HT1080 (cell line): ENCODE results near the gene SMC4. TPM values are rescaled to one million over a fixed set of nuclear protein-coding genes. Genes with fewer than 3 reads are reported as not detected.
"Not testable (repeated sequence)": the region's sequence is repeated elsewhere in the genome, so short reads cannot be mapped to it uniquely, and the experiment has no call there.

ENCODE experiments used
- DNase-seq: peaks from one replicate; pipeline ENCODE4 v3.0.0-alpha.2; 2015; ENCODE audit warnings: low read depth
- total RNA-seq: library from RNA; depleted of rRNA; stranded (reverse); fragments of >200 nt; shearing (Covaris generic); gene quantifications from 2 replicates; pipeline ENCODE4 v1.2.3, GENCODE V29; 2014

Gene SMC4
- total RNA-seq, 1 experiment from 2014 or later = 369 TPM

DNA sequence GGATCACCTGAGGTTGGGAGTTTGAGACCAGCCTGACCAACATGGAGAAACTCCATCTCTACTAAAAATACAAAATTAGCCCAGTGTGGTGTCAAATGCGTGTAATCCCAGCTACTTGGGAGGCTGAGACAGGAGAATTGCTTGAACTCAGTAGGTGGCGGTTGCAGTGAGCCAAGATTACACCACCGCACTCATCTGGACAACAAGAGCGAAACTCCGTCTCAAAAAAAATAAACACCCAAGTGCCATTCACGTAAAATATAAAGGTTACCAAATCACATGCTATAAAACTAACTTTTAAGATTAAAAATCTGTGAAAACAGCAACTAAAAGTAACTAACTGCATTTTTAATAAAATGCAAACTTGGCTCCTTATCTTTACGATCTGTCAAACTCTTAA lies 41.2 kb downstream of the SMC4 start:
- no peak for DNase-seq

- DNase-seq = no peak
These were observed 45.0 kb downstream of the SMC4 start for GRCh38 chr3:160444411-160444810.

- no peak for DNase-seq
These were observed 46.4 kb downstream of the SMC4 start for GRCh38 chr3:160445854-160446253.

DNA sequence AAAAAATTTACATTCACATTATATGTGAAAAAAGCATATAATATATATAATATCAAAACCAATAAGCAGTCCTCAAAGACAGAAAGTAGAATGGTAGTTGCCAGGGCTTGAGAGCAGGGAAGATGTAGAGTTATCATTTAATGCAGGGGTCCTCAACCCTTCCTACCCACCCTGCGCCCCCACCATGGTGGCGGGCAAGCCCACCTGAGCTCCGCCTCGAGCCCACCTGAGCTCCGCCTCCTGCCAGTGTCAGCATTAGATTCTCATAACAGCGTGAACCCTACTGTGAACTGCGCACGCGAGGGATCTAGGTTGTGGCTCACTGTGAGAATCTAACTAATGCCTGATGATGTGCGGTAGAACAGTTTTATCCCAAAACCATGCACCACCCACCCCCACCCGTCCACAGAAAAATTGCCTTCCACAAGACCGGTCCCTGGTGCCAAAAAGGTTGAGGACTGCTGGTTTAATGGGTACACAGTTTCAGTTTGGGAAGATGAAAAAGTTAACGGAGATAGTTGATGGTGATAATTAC lies 47.1 kb downstream of the SMC4 start:
- no peak for DNase-seq

DNA sequence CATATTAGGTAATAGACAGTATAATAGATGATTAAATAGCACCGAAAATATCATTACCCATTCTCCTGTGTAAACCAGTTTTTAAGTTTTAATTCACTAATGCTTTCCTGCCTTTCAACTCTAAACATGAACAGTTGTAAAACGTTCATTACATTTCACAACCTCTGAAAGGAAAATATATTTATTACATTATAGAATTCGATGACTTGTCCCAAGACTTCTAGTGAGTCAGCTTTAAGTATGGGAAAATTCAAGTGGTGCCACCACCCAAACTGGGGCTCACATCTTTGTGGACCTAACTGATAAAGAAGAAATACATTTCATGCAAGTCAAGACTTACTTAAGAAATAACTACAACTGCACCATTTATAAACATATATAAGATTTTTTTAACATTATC lies 48.1 kb downstream of the SMC4 start:
- no peak for DNase-seq

DNA sequence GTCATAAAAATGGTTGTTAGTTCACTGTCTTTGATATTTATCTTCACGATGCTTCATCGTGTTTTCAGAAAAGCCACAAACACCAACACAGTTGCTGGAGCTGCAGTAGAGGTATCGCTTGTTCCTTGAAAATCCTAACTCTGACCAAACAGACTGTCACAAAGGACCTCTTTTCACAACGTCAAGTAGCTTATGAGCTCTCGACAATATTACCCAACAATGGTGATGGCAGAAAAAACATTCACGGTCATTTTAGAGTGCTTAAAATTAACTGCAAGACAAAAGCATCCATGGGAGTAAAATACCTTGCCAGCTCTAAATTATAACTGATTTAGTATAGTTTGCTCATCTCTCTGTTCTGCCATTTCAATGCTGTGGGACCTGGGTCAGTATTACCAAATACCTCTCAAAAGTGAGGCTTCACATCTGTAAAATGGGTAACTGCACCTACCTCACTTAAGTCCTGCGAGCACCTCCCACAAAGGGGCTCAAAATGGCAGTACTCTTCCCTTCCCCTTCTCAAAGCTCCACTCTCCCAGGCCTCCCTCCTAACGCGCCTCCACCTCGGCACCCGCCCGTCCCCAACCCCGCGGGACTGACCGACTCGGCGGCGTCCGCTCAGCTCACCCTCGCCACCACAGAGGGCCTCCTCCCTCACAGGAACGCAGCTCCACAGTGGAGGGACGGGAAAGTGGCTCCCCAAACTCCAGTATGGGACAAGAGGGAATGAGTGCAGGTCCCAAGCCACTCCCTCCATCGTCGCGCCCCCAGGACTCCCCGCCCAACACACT lies 49.6 kb downstream of the SMC4 start:
- no peak for DNase-seq

DNA sequence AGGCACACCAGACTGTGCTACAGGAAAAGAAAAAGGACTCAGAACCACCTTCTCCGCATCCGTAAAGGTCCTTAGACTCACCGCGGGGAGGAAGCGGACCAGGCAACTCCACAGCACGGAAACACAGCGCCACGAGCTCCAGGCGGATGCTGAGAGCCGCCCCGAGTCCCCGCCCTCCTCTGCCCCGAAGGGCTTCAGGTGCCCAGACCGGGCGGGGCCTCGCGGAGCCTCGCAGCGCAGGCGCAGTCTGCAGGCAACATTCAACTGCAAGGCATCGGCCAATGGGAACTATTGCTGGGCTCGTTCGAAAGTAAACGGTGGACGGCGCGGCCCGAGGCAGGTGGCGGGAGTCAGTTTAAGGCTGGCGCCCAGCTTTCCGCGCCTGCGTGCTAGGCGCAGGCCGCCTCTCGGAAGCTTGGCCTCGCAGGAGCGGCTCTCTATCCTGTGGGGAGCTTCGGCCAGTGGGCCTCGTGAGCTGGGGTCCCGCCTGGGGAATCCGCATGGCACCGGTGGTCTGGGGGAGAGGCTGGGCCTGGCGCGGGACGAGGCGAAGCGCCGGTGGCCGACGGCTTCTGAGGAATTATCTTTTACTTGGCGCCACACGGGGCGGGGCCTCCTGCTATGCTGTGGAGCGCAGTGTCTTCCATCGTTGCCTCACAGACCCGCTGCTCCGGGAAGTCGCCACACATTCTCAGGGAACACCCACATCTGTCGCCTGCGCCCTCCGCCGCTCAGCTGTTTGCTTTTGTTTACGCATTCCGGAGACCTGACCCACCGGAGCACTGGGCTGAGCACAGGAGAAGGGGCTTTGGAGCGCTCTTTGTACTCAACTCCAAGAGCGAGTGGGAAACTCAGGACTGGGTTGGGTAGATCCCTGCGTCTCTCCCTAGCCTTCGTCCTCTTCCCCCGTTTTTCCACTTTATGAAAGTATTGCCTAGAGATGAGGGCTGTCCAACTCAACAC lies 50.5 kb downstream of the SMC4 start, which contains the start of gene TRIM59:
TRIM59 (minus strand) TSS at position 151 of the 963 bp plus-strand sequence. CDS start 10,603 bp downstream, outside the sequence.
- peak; percentile 92 for DNase-seq

- peak; percentile 55 for DNase-seq
These were observed 51.4 kb downstream of the SMC4 start for GRCh38 chr3:160450846-160451245.

GRCh38 chr3:160451602-160452001 lies 52.2 kb downstream of the SMC4 start:
- no peak for DNase-seq

DNA sequence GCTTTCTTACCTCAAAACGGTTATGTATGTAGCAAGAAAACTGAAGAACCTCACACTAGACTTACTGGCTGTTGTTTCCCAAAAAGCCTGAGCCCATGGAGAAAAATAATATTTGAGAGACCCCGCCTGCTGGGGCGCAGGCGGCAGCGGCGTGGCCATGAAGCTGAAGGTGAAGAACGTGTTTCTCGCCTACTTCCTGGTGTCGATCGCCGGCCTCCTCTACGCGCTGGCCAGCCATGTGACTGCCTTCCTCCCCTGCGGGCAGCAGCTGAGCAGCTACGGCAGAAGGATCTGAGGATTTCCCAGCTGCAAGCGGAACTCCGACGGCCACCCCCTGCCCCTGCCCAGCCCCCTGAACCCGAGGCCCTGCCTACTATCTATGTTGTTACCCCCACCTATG lies 52.8 kb downstream of the SMC4 start:
- not testable (repeated sequence) for DNase-seq

DNA sequence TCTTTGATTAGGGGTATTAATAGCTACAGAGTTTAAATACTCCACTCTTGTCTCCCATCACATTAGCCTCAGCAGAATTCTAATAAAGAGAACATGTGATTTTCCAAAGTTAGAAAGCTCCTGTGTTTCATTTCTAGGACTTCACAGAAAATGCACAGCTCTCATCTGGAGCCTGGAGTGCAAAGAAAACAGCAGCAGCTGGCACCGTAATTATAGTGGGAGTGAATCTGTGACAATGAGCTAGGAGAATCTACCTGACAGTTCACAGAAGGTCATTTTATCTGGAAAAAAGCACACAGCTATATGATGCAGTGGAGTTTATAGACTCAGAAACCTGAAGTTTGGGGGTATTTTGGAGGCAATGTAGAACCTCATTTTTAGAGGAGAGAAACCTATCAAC lies 55.5 kb downstream of the SMC4 start:
- DNase-seq = no peak

DNA sequence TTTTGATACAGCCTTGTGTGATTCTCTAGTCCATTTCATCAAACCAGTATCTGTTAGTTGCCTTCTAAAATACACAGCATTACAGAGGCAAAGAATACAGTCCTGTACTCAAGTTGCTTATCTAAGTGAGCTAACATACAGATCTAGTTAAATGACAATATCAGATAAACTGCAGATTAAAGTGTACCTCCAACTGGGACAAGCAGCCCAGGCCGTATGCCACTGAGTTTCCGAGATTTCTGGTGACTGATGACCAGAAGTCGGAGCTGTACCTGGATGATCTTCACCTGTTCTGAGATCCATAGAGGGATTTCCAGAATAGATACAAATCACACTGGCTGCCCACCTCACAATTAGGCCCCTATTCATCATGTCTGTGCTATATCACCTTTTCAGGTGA lies 56.4 kb downstream of the SMC4 start:
- no peak for DNase-seq

DNA sequence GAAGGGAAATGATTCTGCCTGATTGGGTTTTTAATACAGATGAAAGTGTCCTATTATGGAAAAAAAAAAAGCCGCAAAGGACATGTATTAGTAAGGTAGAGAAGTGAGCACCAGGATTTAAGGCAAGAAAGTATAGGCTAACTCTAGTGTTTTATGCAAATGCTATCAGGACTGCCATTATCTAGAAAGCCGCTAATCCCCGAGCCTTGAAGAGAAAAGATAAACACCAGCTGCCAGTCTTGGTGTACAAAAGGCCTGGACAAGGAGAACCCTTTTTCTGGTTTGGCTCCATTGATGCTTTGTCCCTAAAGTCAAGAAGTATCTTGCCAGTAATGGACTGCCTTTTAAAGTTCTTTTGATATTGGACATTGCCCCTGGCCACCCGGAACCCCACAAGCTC lies 58.7 kb downstream of the SMC4 start:
- no peak for DNase-seq

DNA sequence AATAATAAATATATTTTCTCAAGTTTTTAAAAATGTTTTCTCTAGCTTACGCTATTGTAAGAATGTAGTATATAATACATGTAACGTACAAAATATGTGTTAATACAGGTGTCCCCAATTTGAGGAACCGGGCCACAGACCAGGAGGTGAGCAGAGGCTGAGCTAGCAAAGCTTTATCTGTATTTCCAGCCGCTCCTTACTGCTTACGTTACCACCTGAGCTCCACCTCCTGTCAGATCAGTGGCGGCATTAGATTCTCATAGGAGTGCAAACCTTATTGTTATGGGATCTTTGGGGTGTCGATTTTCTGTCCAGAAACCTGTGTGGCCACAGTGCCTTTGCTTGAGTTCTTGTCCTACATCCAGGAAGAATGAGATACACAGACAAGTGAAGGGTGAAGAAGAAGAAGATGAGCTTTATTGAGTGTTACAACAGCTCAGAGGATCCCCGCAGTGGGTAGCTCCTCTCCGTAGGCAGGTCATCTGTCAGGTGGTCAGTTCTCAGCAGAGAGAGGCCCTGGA lies 60.1 kb downstream of the SMC4 start:
- DNase-seq = no peak

DNA sequence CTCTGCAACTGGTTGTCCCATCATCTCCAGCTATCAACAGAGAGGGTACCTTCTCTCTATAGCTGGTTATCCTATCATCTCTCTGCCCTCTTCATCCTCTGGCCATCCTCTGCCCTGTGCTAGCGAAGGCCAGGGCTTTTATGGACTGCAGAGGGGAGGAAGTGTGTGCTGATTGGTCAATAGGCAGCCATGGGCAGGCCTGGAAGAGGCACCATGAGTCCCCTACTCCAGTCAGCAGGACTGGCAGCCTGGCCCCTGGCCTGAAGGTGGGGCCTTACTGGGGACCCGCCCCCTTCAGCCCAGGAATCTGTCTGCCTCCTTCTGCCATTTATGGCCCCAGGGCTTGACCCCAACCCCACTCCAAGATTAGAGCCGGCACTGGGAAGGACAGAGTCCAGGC lies 60.6 kb downstream of the SMC4 start:
- DNase-seq = no peak

- no peak for DNase-seq
These were observed 64.9 kb downstream of the SMC4 start for GRCh38 chr3:160464321-160464720.

- no peak for DNase-seq
These were observed 65.5 kb downstream of the SMC4 start for GRCh38 chr3:160464971-160465370.

DNA sequence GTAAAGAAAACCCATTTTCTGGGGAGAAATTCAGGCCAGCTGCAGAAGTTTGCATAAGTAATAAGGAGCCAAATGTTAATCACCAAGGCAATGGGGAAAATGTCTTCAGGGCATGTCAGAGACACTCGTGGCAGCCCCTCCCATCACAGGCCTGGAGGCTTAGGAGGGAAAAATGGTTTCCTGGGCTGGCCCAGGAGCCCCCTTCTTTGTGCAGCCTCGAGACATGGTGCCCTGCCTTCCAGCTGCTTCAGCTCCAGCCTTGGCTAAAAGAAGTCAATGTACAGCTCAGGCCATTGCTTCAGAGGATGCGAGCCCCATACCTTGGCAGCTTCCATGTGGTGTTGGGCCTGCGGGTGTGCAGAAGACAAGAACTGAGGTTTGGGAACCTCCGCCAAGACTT lies 70.7 kb downstream of the SMC4 start:
- DNase-seq = no peak

GRCh38 chr3:160471892-160472291 lies 72.4 kb downstream of the SMC4 start:
- no peak for DNase-seq

DNA sequence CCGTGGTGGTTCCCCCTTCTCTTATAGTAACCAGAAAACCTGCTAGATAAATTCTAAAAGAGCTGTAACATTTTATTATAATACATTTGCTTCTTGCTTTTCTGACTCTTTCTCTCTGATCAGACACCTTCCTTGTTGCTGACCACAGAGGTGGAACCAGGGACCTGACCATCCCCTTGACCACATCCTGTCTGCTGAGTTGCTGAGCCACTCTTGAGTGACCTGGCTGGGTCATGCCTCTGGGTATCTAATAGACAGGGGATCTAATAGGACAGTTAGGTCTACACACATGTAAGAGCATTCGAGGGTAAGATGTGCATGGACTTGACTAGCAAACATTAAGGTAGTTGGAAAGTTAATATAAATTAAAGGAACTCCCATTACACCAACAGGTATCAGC lies 72.9 kb downstream of the SMC4 start:
- no peak for DNase-seq

GRCh38 chr3:160473221-160473620 lies 73.8 kb downstream of the SMC4 start:
- DNase-seq = peak; percentile 80

DNA sequence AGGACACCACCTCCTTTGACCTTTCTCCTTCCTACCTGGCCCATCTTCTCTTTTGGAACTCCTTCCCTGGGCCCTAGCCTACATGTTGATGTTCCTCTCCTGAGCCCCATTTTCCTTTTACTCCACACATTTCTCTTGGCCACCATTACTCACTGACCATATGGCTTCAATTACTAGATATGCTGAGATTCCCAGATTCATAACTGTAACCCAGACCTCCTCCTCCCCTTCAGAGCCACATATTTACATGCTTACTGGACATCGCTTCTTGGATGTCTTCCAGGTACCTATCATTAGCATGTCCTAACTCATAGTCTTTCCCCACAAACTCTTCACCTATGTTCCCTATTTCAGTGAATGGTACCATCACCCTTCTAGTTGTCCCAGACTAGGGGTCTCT lies 74.5 kb downstream of the SMC4 start:
- peak; percentile 56 for DNase-seq
